ENCODE data around the gene SYT8. TPM values are rescaled to one million over a fixed set of nuclear protein-coding genes. Genes with fewer than 3 reads are reported as not detected.
A peak's percentile ranks its signal among the peaks of the same experiment; 100 is the strongest.

SYT8 gene
- polyA plus RNA-seq, 1 donor from 2014 or later: not detected

DNA sequence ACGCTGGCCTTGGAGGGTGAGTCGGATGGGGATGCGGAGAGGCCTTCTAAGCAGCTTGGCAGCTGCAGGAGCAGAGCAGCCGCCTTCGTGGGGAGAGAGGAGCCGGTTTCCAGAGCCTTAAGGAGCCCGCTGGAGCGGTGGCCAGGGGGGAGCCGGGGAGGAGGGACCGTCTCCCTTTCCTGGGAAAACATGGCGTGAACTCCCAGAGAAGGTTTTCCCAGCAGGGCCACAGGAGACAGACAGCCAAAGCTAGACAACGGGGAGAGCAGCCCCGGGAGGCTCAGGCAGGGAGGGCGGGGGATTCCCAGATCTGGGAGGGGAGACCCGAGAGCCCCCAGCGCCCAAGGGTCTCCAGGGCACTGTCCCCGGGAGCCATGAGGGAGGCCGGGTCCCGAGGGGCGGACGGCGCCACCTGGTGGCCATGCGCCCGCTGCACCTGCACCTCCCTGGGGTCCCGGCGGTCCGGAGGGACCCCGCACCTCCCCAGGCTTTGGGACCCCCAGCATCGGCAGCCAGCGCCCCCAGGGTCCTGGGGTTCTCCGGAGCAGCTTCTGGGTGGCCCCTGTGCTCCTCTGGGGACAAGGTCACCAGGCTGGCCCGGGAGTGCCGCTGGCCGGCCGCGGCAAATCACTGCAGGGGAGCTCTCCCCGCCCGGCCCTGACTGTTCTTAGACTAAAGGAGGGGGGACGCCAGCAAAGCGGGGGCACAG is 2.4 kb upstream of the SYT8 start:
- Histone ChIP-seq H3K9me3 (ENCODE audit: low read length) (no peaks in the 10 kb centered on the region), H3K9me2 (ENCODE audit: insufficient read depth, low read length) (no peaks in the 10 kb centered on the region), H3K4me2 (ENCODE audit: low read length) (no peak overlapping the region), H3K9ac (ENCODE audit: low read length) (no peak overlapping the region), H3K27me3 (ENCODE audit: insufficient read depth, low read depth, low read length) (no peaks in the 10 kb centered on the region), H3K27ac (ENCODE audit: low read length) (no peak overlapping the region), H4K20me1 (ENCODE audit: insufficient read depth) (no peaks in the 10 kb centered on the region), H3K79me2 (replicated peaks; ENCODE audit: insufficient read depth, low read length) (no peaks in the 10 kb centered on the region), H3K4me3 (ENCODE audit: low read length) (no peak overlapping the region), H3F3A (ENCODE audit: insufficient read depth, low read length, poor library complexity, severe bottlenecking) (no peaks in the 10 kb centered on the region), H2AFZ (ENCODE audit: low read depth, low read length) (no peak overlapping the region), H3K36me3 (ENCODE audit: insufficient read depth, low read length) (no peaks in the 10 kb centered on the region)
- TF ChIP-seq EZH2 (IDR thresholded peaks at IDR 0.05; ENCODE audit: borderline replicate concordance, insufficient read depth, low read length, poor library complexity, severe bottlenecking) (no peak), MXI1 (conservative IDR thresholded peaks at IDR 0.05; ENCODE audit: poor library complexity, severe bottlenecking) (no peak), CTCF (IDR thresholded peaks at IDR 0.05; ENCODE audit: poor library complexity, severe bottlenecking) (peak; percentile 70), RAD21 (conservative IDR thresholded peaks at IDR 0.05) (peak; percentile 59), POLR2AphosphoS5 (IDR thresholded peaks at IDR 0.05) (no peak), SMC3 (conservative IDR thresholded peaks at IDR 0.05; ENCODE audit: poor library complexity) (peak; percentile 79)
- TF ChIP-seq, protein P1, sequence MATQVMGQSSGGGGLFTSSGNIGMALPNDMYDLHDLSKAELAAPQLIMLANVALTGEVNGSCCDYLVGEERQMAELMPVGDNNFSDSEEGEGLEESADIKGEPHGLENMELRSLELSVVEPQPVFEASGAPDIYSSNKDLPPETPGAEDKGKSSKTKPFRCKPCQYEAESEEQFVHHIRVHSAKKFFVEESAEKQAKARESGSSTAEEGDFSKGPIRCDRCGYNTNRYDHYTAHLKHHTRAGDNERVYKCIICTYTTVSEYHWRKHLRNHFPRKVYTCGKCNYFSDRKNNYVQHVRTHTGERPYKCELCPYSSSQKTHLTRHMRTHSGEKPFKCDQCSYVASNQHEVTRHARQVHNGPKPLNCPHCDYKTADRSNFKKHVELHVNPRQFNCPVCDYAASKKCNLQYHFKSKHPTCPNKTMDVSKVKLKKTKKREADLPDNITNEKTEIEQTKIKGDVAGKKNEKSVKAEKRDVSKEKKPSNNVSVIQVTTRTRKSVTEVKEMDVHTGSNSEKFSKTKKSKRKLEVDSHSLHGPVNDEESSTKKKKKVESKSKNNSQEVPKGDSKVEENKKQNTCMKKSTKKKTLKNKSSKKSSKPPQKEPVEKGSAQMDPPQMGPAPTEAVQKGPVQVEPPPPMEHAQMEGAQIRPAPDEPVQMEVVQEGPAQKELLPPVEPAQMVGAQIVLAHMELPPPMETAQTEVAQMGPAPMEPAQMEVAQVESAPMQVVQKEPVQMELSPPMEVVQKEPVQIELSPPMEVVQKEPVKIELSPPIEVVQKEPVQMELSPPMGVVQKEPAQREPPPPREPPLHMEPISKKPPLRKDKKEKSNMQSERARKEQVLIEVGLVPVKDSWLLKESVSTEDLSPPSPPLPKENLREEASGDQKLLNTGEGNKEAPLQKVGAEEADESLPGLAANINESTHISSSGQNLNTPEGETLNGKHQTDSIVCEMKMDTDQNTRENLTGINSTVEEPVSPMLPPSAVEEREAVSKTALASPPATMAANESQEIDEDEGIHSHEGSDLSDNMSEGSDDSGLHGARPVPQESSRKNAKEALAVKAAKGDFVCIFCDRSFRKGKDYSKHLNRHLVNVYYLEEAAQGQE (IDR thresholded peaks at IDR 0.05; ENCODE audit: borderline replicate concordance): no peak

DNA sequence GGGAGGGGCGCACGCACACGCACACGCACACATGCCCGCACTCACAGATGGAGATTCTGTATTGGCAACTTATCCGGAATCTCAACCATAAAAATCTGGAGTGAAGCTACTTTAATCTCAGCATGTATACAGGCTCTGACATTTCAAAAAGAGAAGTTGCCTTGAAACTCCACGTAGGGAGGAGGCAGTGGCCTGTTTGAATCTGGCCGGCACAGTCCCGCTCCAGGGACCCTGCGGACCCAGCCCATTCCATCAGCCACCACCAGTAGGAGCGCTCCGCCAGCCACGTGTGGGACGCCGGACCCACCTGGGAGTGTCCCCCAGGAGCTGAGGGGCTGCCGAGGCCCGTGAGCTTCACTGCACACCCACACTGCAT is 1.9 kb upstream of the SYT8 start:
- Histone ChIP-seq H4K20me1 (ENCODE audit: insufficient read depth) (no peaks in the 10 kb centered on the region), H3K79me2 (replicated peaks; ENCODE audit: insufficient read depth, low read length) (no peaks in the 10 kb centered on the region), H3K4me2 (ENCODE audit: low read length) (no peak overlapping the region), H3K9me3 (ENCODE audit: low read length) (no peaks in the 10 kb centered on the region), H2AFZ (ENCODE audit: low read depth, low read length) (no peak overlapping the region), H3K36me3 (ENCODE audit: insufficient read depth, low read length) (no peaks in the 10 kb centered on the region), H3K27ac (ENCODE audit: low read length) (no peak overlapping the region), H3K9ac (ENCODE audit: low read length) (no peak overlapping the region), H3K9me2 (ENCODE audit: insufficient read depth, low read length) (no peaks in the 10 kb centered on the region), H3K27me3 (ENCODE audit: insufficient read depth, low read depth, low read length) (no peaks in the 10 kb centered on the region), H3K4me3 (ENCODE audit: low read length) (no peak overlapping the region), H3F3A (ENCODE audit: insufficient read depth, low read length, poor library complexity, severe bottlenecking) (no peaks in the 10 kb centered on the region)
- TF ChIP-seq RAD21 (conservative IDR thresholded peaks at IDR 0.05): no peak
- TF ChIP-seq SMC3 (conservative IDR thresholded peaks at IDR 0.05; ENCODE audit: poor library complexity): no peak
- TF ChIP-seq CTCF (IDR thresholded peaks at IDR 0.05; ENCODE audit: poor library complexity, severe bottlenecking): no peak
- no peak for TF ChIP-seq EZH2 (IDR thresholded peaks at IDR 0.05; ENCODE audit: borderline replicate concordance, insufficient read depth, low read length, poor library complexity, severe bottlenecking)
- no peak for TF ChIP-seq TAF1 (IDR thresholded peaks at IDR 0.05; ENCODE audit: low read depth)
- TF ChIP-seq, protein P1 (IDR thresholded peaks at IDR 0.05; ENCODE audit: borderline replicate concordance): no peak
- TF ChIP-seq MXI1 (conservative IDR thresholded peaks at IDR 0.05; ENCODE audit: poor library complexity, severe bottlenecking): no peak
- no peak for TF ChIP-seq EP300 (conservative IDR thresholded peaks at IDR 0.05; ENCODE audit: poor library complexity, severe bottlenecking)
- no peak for TF ChIP-seq POLR2AphosphoS5 (IDR thresholded peaks at IDR 0.05)

Measured in neural cell (in vitro differentiated cells).